ENCODE results near the gene VARS2. TPM values are rescaled to one million over a fixed set of nuclear protein-coding genes. Genes with fewer than 3 reads are reported as not detected.

VARS2 gene
- total and polyA plus RNA-seq, 9 of the 15 experiments (the other 6 are each of a cell fraction or from before 2014, with no cell fraction given): 1.6 to 53.6 (median 29.9) TPM

GRCh38 chr6:30931969-30932645 is 18.1 kb downstream of the VARS2 start, which contains the start of gene SFTA2:
TSS of gene SFTA2 (minus strand) at chr6:30932170. CDS start at chr6:30932096, 74 bp downstream.
- H4K20me1 ChIP-seq (replicated peaks; ENCODE audit: control insufficient read depth, insufficient read depth, low read length): peaks cover 2% of the 10 kb centered on the region; the same call in 1 of the 2 replicates
- H3K36me3 ChIP-seq (ENCODE audit: control insufficient read depth, insufficient read depth, low read length): no peaks in the 10 kb centered on the region
- H2AFZ ChIP-seq (ENCODE audit: low read depth, low read length): no peak within 1 kb of the TSS
- intact Hi-C loops (cut with micrococcal nuclease) (no loop called here), in situ Hi-C loops (cut with MboI) (no loop called here)
- FAIRE-seq (no peak), ATAC-seq (no peak), DNase-seq (ENCODE audit: extremely low read depth in 1 of 4, low spot score in 3 of 4) (no peak)
- CTCF ChIA-PET (ENCODE audit: low intra/inter-chr PET ratio): no interaction called here
- no TSS peak for BruUV-seq (replicated peaks)
- no peak within 1 kb of the TSS for H3K4me3 ChIP-seq
- 11% methylated on average over 7 of the region's 7 CpGs for WGBS (ENCODE audit: insufficient coverage, low coverage, missing lambda C conversion rate)
- H3K4me2 ChIP-seq (ENCODE audit: insufficient read depth, low read length): no peak within 1 kb of the TSS
- no peaks in the 10 kb centered on the region for H3K79me2 ChIP-seq (ENCODE audit: control insufficient read depth, insufficient read depth, low read length)
- H3K4me1 ChIP-seq (replicated peaks in 1 of 2; ENCODE audit: control insufficient read depth in 2 of 2, insufficient read depth in 2 of 2, low read length in 2 of 2): no peaks in the 10 kb centered on the region; a peak in 2 of 5 replicates
- POLR2A ChIA-PET: interaction anchor here (1.0 to 1.5 kb wide), 2 partner anchors 11 to 13 kb away, joined by 3 to 6 read pairs; no protein-coding TSS in a partner anchor
- TF ChIP-seq PYGO2 (tag; IDR thresholded peaks at IDR 0.05): no peak
- TF ChIP-seq ZNF140 (CRISPR knock-in tag; IDR thresholded peaks at IDR 0.05): no peak
- no peak for TF ChIP-seq E2F8 (IDR thresholded peaks at IDR 0.05; ENCODE audit: low read depth, partially characterized antibody)
- TF ChIP-seq ID3 (CRISPR knock-in tag; IDR thresholded peaks at IDR 0.05): no peak
- no peak for TF ChIP-seq ID3 (tag; IDR thresholded peaks at IDR 0.05)
- peak within 1 kb of the TSS in 1 of 2 experiments; percentile 56; a peak in 1 of 4 replicates for H3K9ac ChIP-seq (ENCODE audit: insufficient read depth in 1 of 2, low read depth in 2 of 2, low read length in 2 of 2)
- no peak within 1 kb of the TSS for H3K27ac ChIP-seq (ENCODE audit: extremely low read depth, low read depth, low read length)
- peaks cover 2 to 21% of the 10 kb centered on the region in 2 experiments; a peak in 2 of 5 replicates for H3K27me3 ChIP-seq (ENCODE audit: control insufficient read depth in 2 of 2, insufficient read depth in 2 of 2, low read length in 2 of 2)
- H3K9me3 ChIP-seq (replicated peaks; ENCODE audit: control insufficient read depth, insufficient read depth, low read depth, low read length): peaks cover 4% of the 10 kb centered on the region; the same call in 1 of the 2 replicates
- no peaks in the 10 kb centered on the region for H3K9me1 ChIP-seq (ENCODE audit: control insufficient read depth, insufficient read depth, low read length)

All from K562 (cell line).